ENCODE measurements around the gene CNGA2.

Gene CNGA2

DNA sequence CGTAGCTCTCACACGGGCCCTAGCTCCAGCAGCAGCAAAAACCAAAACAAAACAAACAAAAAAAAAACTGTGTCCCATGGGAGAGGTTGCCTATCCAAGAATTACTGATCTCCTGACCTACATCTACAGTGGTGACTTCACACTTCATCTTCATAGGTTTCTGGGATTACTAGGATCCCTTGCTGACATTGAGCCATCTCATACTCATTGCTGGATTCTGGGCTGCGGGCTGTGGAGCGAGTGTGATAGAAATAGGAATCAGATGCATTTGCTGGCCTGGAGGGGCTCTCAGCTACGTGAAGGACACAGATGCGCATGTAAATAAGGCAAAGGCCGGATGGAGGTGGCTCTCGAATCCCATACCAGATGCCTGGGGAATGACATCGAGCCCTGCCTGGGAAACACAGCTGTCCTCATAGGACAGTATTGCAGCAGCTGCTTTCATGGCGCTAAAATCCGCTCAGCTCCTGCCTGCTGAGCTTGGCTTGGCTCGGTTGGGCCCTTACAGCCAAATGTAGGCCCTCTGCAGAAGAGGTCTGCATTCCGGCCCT lies 41.7 kb downstream of the CNGA2 start:
- no peaks in the 10 kb centered on the region for H4K20me1 ChIP-seq (ENCODE audit: insufficient read depth, low read length)
- no peaks in the 10 kb centered on the region for H3K9me2 ChIP-seq (replicated peaks; ENCODE audit: insufficient read depth, low read length)
- H3F3A ChIP-seq (ENCODE audit: insufficient read depth, low read length): no peaks in the 10 kb centered on the region
- no peak overlapping the region for H3K4me3 ChIP-seq (ENCODE audit: low read length)
- no peak overlapping the region for H3K4me2 ChIP-seq (ENCODE audit: low read depth, low read length)
- H3K4me1 ChIP-seq (ENCODE audit: low read length): no peaks in the 10 kb centered on the region
- TF ChIP-seq EZH2phosphoT487 (IDR thresholded peaks at IDR 0.05; ENCODE audit: low read length) (no peak), EZH2 (optimal IDR thresholded peaks at IDR 0.05; ENCODE audit: low read depth, low read length) (no peak), CTCF (IDR thresholded peaks at IDR 0.05; ENCODE audit: low read length) (no peak)
- H3K27ac ChIP-seq (ENCODE audit: low read length): no peak overlapping the region
- H3K9me3 ChIP-seq (replicated peaks; ENCODE audit: insufficient read depth, low read length): no peaks in the 10 kb centered on the region
- no peaks in the 10 kb centered on the region for H3K36me3 ChIP-seq (replicated peaks; ENCODE audit: insufficient read depth, low read length)
- H3K27me3 ChIP-seq (replicated peaks; ENCODE audit: insufficient read depth, low read length): no peaks in the 10 kb centered on the region
- H2AFZ ChIP-seq (ENCODE audit: low read length): no peak overlapping the region
- no peaks in the 10 kb centered on the region for H3K79me2 ChIP-seq (ENCODE audit: low read length)
- no peak overlapping the region for H3K9ac ChIP-seq (ENCODE audit: low read length)
- no peak for DNase-seq

DNA sequence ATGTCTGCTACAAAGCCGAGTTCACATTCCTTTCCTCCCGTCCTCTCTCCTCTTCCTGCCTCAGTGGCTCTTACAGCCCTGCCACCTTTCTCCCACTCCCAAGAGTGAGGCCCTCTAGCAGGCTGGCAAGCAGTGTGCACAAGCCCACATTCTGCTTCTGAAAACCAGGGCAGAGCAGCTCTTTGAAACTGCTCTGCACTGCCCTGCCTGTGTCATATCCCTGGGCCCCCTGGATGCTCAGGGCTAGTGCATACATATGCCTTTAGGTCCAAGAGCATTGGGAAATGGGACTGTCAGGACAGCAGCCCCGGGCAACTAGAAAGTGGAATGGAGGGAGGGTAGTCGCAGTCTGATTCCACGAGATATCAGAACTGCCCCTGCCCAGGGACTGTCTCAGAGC lies 42.4 kb downstream of the CNGA2 start:
- H3K9me3 ChIP-seq (replicated peaks; ENCODE audit: insufficient read depth, low read length): no peaks in the 10 kb centered on the region

GRCh38 chrX:151779258-151779657 lies 44.7 kb downstream of the CNGA2 start:
- Histone ChIP-seq H3K9ac (ENCODE audit: low read length) (no peak overlapping the region), H2AFZ (ENCODE audit: low read length) (no peak overlapping the region), H3K27ac (ENCODE audit: low read length) (no peak overlapping the region), H4K20me1 (ENCODE audit: insufficient read depth, low read length) (no peaks in the 10 kb centered on the region), H3K4me3 (ENCODE audit: low read length) (no peak overlapping the region), H3F3A (ENCODE audit: insufficient read depth, low read length) (no peaks in the 10 kb centered on the region), H3K27me3 (replicated peaks; ENCODE audit: insufficient read depth, low read length) (no peaks in the 10 kb centered on the region), H3K9me2 (replicated peaks; ENCODE audit: insufficient read depth, low read length) (no peaks in the 10 kb centered on the region), H3K79me2 (ENCODE audit: low read length) (no peaks in the 10 kb centered on the region), H3K36me3 (replicated peaks; ENCODE audit: insufficient read depth, low read length) (no peaks in the 10 kb centered on the region), H3K4me1 (ENCODE audit: low read length) (no peaks in the 10 kb centered on the region), H3K4me2 (ENCODE audit: low read depth, low read length) (no peak overlapping the region), H3K9me3 (replicated peaks; ENCODE audit: insufficient read depth, low read length) (no peaks in the 10 kb centered on the region)
- no peak for TF ChIP-seq EZH2 (optimal IDR thresholded peaks at IDR 0.05; ENCODE audit: low read depth, low read length)
- no peak for TF ChIP-seq CTCF (IDR thresholded peaks at IDR 0.05; ENCODE audit: low read length)
- no peak for TF ChIP-seq EZH2phosphoT487 (IDR thresholded peaks at IDR 0.05; ENCODE audit: low read length)
- DNase-seq: no peak

More for the DNA sequence above, 42.4 kb downstream of the CNGA2 start:
- Histone ChIP-seq H4K20me1 (ENCODE audit: insufficient read depth, low read length) (no peaks in the 10 kb centered on the region), H3K4me1 (ENCODE audit: low read length) (no peaks in the 10 kb centered on the region), H3K4me2 (ENCODE audit: low read depth, low read length) (no peak overlapping the region), H3K27ac (ENCODE audit: low read length) (no peak overlapping the region), H3K36me3 (replicated peaks; ENCODE audit: insufficient read depth, low read length) (no peaks in the 10 kb centered on the region), H3K9me2 (replicated peaks; ENCODE audit: insufficient read depth, low read length) (no peaks in the 10 kb centered on the region), H3F3A (ENCODE audit: insufficient read depth, low read length) (no peaks in the 10 kb centered on the region), H3K79me2 (ENCODE audit: low read length) (no peaks in the 10 kb centered on the region), H3K4me3 (ENCODE audit: low read length) (no peak overlapping the region), H2AFZ (ENCODE audit: low read length) (no peak overlapping the region), H3K9ac (ENCODE audit: low read length) (no peak overlapping the region), H3K27me3 (replicated peaks; ENCODE audit: insufficient read depth, low read length) (no peaks in the 10 kb centered on the region)
- TF ChIP-seq CTCF (IDR thresholded peaks at IDR 0.05; ENCODE audit: low read length) (no peak), EZH2 (optimal IDR thresholded peaks at IDR 0.05; ENCODE audit: low read depth, low read length) (no peak), EZH2phosphoT487 (IDR thresholded peaks at IDR 0.05; ENCODE audit: low read length) (no peak)
- DNase-seq: no peak

All from MM.1S (cell line).